GM19035 (cell line): ENCODE results near the gene PCDHGB4.
"Not testable (repeated sequence)": the region's sequence is repeated elsewhere in the genome, so short reads cannot be mapped to it uniquely, and the experiment has no call there.

Experiments
- ATAC-seq: cut with Tn5 transposase; IDR thresholded peaks from one replicate; pipeline ENCODE4 v1.9.1; 2021; ENCODE audit not compliant: unreplicated experiment

Gene PCDHGB4

DNA sequence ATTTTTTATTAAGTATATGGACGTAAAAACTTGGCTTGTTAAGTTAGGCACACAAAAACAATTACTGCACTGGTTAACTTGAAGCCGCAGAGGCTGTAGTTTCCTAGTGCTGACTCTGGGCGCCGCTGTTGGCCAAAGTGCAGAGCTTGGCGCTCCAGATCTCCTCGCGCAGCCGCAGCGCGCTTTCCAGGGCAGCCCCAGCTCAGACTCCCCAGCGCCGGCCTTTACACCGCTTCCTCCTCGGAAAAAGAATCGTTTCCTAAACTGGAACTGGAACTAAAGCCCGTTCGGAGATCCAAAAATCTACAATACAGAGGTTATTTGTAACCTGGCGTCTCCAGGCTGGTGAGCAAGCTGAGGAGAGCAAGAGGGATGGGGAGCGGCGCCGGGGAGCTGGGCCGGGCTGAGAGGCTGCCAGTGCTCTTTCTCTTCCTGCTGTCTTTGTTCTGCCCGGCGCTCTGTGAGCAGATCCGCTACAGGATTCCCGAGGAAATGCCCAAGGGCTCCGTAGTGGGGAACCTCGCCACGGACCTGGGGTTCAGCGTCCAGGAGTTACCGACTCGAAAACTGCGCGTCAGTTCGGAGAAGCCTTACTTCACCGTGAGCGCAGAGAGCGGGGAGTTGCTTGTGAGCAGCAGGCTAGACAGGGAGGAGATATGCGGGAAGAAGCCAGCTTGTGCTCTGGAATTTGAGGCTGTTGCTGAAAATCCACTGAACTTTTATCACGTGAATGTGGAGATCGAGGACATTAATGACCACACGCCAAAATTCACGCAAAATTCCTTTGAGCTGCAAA, 10.5 kb downstream of the PCDHGB4 start, which contains the start of gene PCDHGB5:
PCDHGB5 (plus strand) TSS at position 192 of the 796 bp plus-strand sequence; CDS start at position 373, 181 bp downstream.
- ATAC-seq, result peak; percentile 97

DNA sequence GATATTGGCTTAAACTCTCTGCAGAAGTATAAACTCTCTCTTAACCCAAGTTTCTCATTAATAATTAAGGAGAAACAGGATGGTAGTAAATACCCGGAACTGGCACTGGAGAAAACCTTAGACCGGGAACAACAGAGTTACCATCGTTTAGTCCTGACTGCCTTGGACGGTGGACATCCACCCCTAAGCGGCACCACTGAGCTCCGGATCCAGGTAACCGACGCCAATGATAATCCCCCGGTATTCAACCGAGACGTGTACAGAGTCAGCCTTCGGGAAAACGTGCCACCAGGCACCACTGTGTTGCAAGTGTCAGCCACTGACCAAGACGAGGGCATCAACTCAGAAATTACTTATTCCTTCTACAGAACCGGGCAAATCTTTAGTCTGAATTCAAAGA, 11.1 kb downstream of the PCDHGB4 start:
- ATAC-seq, result no peak

DNA sequence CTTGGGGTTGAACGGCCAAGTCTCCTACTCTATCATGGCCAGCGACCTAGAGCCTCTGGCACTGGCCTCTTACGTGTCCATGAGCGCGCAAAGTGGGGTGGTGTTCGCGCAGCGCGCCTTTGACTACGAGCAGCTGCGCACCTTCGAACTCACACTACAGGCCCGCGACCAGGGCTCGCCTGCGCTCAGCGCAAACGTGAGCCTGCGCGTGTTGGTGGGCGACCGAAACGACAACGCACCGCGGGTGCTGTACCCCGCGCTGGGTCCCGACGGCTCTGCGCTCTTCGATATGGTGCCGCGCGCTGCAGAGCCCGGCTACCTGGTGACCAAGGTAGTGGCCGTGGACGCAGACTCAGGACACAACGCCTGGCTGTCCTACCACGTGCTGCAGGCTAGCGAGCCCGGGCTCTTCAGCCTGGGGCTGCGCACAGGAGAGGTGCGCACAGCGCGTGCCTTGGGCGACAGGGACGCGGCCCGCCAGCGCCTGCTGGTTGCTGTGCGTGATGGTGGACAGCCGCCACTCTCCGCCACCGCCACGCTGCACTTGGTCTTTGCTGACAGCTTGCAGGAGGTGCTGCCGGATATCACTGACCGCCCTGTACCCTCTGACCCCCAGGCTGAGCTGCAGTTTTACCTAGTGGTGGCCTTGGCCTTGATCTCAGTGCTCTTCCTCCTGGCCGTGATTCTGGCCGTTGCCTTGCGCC, 12.2 kb downstream of the PCDHGB4 start:
- ATAC-seq, result no peak

DNA sequence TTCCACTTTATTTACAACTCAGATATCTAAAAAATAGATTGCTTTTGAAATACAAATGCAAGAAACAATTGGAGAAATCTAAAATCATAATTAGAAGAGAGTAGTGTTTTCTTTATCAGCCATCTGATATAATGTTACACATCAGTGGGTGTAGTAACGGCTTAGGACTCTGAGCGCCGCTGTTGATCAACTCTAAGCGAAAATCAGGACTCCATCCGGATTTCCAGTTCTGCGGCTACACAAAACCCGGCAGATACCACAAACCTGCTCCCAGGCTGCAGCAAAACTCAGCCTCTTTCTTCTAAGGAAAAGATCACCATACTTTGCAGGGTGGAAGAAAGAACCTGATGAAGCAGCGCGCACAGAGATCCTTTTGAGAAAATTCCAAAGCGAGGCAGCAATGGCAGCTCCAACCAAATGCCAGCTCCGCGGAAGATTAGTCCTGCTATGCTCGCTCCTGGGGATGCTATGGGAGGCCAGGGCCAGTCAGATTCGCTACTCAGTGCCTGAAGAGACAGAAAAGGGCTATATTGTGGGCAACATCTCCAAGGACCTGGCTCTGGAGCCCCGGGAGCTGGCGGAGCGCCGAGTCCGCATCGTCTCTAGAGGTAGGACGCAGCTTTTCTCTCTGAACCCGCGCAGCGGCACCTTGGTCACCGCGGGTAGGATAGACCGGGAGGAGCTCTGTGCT, 15.2 kb downstream of the PCDHGB4 start, which contains the start of gene PCDHGA9:
PCDHGA9 (plus strand) TSS at position 226 of the 691 bp plus-strand sequence; CDS start at position 401, 175 bp downstream.
- no peak for ATAC-seq

DNA sequence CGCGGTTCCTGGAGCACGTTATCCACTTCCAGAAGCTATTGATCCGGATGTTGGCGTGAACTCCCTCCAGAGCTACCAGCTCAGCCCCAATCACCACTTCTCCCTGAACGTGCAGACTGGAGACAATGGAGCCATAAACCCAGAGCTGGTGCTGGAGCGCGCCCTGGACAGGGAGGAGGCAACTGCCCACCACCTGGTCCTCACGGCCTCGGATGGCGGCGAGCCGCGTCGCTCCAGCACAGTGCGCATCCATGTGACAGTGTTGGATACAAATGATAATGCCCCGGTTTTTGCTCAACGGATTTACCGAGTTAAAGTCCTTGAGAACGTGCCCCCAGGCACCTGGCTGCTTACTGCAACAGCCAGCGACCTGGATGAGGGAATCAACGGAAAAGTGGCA, 15.9 kb downstream of the PCDHGB4 start:
- no peak for ATAC-seq

DNA sequence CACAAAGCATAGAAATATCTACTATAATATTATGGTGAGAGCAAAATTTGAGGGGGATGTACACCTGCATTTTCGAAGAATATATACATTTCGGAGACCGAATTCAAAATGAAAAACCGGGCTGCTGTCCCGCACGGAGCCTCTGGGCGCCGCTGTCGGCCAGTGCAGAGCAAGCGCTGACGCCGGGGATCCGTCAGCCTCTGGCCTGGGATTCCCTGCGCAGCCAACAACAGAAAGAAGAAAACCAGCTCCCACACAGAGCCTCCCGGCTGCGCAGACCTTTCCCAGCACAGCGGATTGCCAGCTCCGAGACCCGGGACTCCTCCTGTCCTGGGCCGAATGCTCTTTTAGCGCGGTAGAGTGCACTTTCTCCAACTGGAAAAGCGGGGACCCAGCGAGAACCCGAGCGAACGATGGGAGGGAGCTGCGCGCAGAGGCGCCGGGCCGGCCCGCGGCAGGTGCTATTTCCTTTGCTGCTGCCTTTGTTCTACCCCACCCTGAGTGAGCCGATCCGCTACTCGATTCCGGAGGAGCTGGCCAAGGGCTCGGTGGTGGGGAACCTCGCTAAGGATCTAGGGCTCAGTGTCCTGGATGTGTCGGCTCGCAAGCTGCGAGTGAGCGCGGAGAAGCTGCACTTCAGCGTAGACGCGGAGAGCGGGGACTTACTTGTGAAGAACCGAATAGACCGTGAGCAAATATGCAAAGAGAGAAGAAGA, 20.4 kb downstream of the PCDHGB4 start, which contains the start of gene PCDHGB6:
PCDHGB6 (plus strand) TSS at position 232 of the 716 bp plus-strand sequence; CDS start at position 414, 182 bp downstream.
- not testable (repeated sequence) for ATAC-seq

DNA sequence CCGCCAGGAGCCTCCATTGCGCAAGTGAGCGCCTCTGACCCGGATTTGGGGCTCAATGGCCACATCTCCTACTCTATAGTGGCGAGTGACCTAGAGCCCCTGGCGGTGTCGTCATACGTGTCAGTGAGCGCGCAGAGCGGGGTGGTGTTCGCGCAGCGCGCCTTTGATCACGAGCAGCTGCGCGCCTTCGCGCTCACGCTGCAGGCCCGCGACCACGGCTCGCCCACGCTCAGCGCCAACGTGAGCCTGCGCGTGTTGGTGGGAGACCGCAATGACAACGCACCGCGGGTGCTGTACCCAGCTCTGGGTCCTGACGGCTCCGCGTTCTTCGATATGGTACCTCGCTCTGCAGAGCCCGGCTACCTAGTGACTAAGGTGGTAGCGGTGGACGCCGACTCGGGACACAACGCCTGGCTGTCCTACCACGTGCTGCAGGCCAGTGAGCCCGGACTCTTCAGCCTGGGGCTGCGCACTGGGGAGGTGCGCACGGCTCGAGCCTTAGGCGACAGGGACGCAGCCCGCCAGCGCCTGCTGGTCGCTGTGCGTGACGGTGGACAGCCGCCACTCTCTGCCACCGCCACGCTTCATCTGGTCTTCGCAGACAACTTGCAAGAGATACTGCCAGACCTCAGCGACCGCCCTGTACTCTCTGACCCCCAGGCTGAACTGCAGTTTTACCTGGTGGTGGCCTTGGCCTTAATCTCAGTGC, 22.3 kb downstream of the PCDHGB4 start:
- ATAC-seq, result no peak

DNA sequence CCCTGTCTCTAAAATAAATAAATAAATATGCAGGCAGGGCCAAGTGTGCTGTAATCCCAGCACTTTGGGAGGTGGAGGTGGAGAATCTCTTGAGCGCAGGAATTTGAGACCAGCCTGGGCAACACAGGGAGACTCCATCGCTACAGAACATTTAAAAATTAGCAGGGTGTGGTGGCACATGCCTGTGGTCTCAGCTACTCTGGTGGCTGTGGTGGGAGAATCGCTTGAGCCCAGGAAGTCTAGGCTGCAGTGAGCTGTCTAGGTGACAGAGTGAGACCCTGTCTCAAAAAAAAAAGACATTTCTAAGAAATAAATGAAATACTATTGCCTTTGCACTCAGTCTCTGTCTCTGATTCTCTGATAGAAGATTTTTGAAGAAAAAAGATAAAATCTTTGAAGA, 24.1 kb downstream of the PCDHGB4 start:
- no peak for ATAC-seq

DNA sequence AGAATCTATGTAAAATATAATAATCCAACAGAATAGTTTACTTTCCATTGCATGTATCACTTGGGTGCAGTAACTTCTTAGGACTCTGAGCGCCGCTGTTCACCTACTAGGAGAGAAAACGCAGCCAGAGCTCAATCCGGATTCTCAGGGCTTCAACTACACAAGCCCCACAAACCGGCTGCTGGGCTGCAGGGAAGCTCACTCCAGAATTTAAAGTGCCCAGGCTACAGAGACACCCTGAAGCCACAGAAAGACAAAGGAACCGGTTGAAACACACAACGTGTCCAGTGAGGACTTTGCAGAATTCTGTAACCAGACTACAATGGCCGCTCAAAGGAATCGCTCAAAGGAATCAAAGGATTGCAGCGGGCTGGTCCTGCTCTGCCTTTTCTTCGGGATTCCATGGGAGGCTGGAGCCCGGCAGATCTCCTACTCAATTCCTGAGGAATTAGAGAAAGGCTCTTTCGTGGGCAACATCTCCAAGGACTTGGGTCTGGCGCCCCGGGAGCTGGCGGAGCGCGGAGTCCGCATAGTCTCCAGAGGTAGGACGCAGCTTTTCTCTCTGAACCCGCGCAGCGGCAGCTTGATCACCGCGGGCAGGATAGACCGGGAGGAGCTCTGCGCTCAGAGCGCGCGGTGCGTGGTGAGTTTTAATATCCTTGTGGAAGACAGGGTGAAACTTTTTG, 25.5 kb downstream of the PCDHGB4 start, which contains the start of gene PCDHGA10:
PCDHGA10 (plus strand) TSS at position 134 of the 686 bp plus-strand sequence; CDS start at position 323, 189 bp downstream.
- ATAC-seq, result peak; percentile 77

DNA sequence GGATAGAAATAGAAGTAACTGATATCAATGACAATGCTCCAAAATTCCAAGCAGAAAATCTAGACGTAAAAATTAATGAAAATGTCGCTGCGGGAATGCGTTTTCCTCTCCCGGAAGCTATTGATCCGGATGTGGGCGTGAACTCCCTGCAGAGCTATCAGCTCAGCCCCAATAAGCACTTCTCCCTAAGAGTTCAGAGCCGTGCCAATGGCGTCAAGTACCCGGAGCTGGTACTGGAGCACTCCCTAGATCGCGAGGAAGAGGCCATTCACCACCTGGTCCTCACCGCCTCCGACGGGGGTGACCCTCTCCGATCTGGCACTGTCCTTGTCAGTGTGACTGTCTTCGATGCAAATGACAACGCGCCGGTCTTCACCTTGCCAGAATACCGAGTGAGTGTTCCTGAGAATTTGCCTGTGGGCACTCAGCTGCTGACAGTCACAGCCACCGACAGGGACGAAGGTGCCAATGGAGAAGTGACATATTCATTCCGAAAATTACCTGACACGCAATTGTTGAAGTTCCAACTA, 26.1 kb downstream of the PCDHGB4 start:
- ATAC-seq, result no peak

DNA sequence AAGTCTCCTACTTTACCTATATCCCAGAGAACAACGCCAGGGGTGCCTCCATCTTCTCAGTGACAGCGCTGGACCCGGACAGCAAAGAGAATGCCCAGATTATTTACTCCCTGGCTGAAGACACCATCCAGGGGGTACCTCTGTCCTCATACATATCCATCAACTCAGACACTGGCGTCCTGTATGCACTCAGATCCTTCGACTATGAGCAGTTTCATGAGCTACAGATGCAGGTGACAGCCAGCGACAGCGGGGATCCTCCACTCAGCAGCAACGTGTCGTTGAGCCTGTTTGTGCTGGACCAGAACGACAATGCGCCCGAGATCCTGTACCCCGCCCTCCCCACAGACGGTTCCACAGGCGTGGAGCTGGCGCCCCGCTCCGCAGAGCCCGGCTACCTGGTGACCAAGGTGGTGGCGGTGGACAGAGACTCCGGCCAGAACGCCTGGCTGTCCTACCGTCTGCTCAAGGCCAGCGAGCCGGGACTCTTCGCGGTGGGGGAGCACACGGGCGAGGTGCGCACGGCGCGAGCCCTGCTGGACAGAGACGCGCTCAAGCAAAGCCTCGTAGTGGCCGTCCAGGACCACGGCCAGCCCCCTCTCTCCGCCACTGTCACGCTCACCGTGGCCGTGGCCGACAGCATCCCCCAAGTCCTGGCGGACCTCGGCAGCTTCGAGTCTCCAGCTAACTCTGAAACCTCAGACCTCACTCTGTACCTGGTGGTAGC, 27.2 kb downstream of the PCDHGB4 start:
- not testable (repeated sequence) for ATAC-seq

DNA sequence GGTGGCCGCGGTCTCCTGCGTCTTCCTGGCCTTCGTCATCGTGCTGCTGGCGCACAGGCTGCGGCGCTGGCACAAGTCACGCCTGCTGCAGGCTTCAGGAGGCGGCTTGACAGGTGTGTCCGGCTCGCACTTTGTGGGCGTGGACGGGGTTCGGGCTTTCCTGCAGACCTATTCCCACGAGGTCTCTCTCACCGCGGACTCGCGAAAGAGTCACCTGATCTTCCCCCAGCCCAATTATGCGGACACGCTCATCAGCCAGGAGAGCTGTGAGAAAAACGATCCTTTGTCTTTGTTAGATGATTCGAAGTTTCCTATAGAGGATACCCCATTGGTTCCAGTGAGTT, 27.7 kb downstream of the PCDHGB4 start:
- ATAC-seq, result not testable (repeated sequence)

DNA sequence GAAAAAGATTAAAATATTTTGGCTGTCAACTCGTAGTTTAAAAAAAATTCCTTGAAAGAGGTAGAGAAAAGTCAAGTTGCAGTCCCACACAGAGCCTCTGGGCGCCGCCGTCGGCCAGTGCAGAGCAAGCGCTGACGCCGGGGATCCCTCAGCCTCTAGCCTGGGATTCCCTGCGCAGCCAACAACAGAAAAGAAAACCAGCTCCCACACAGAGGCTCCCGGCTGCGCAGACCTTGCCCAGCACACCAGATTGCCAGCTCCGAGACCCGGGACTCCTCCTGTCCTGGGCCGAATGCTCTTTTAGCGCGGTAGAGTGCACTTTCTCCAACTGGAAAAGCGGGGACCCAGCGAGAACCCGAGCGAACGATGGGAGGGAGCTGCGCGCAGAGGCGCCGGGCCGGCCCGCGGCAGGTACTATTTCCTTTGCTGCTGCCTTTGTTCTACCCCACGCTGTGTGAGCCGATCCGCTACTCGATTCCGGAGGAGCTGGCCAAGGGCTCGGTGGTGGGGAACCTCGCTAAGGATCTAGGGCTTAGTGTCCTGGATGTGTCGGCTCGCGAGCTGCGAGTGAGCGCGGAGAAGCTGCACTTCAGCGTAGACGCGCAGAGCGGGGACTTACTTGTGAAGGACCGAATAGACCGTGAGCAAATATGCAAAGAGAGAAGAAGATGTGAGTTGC, 30.1 kb downstream of the PCDHGB4 start, which contains the start of gene PCDHGB7:
PCDHGB7 (plus strand) TSS at position 184 of the 679 bp plus-strand sequence; CDS start at position 367, 183 bp downstream.
- ATAC-seq, result not testable (repeated sequence)

DNA sequence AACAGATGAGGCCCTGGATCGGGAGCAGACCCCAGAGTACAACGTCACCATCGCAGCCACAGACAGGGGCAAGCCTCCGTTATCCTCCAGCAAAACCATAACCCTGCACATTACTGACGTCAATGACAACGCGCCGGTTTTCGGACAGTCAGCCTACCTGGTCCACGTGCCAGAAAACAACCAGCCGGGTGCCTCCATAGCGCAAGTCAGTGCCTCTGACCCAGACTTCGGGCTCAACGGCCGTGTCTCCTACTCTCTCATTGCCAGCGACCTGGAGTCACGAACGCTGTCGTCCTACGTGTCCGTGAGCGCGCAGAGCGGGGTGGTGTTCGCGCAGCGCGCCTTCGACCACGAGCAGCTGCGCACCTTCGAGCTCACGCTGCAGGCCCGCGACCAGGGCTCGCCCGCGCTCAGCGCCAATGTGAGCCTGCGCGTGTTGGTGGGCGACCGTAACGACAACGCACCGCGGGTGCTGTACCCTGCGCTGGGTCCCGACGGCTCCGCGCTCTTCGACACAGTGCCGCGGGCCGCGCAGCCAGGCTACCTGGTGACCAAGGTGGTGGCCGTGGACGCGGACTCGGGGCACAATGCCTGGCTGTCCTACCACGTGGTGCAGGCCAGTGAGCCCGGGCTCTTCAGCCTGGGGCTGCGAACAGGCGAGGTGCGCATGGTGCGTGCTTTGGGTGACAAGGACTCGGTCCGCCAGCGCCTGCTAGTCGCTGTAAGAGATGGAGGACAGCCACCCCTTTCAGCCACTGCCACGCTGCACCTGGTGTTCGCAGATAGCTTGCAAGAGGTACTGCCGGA, 31.8 kb downstream of the PCDHGB4 start:
- ATAC-seq, result no peak

DNA sequence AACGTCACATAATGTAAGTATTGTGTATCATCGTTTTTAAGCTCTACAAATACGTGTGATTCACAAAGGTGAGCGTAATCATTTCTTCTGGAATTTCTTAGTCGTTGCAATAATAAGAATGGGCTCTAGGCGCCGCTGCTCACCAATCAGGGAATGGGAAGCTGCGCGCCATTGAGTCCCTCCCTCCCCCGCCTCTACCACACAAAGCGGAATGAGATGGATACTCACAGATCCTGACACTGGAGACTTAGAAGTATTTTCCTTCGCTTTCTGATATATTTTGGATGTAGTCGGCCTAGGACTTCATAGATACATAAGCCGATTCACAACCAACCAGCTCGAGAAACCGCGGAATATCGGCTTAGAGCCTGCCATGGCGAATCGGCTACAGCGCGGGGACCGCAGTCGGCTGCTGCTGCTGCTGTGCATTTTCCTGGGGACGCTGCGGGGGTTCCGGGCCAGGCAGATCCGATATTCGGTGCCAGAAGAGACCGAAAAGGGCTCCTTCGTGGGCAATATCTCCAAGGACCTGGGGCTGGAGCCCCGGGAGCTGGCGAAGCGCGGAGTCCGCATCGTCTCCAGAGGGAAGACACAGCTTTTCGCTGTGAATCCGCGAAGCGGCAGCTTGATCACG, 33.5 kb downstream of the PCDHGB4 start, which contains the start of gene PCDHGA11:
PCDHGA11 (plus strand) TSS at position 197 of the 634 bp plus-strand sequence; CDS start at position 374, 177 bp downstream.
- no peak for ATAC-seq

DNA sequence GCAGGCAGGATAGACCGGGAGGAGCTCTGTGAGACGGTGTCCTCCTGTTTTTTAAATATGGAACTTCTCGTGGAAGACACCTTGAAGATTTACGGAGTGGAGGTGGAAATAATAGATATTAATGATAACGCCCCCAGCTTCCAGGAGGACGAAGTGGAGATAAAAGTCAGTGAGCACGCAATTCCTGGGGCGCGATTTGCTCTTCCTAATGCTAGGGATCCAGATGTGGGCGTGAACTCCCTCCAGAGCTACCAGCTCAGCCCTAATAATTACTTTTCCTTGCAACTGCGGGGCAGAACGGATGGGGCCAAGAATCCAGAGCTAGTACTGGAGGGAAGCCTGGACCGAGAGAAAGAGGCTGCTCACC, 34.0 kb downstream of the PCDHGB4 start:
- no peak for ATAC-seq
